Measurements from ENCODE around the gene CDH13. TPM values are rescaled to one million over a fixed set of nuclear protein-coding genes. Genes with fewer than 3 reads are reported as not detected.

CDH13 gene
- total RNA-seq, 1 experiment from 2014 or later: 2.1 TPM

- intact Hi-C loops (cut with micrococcal nuclease; ENCODE audit: unreplicated experiment): loop anchor here (10.0 kb wide), 1 partner anchor 1407 kb away; the partner anchor contains the start of gene HSD17B2
- TF ChIP-seq CTCF (conservative IDR thresholded peaks at IDR 0.05; ENCODE audit: low read depth, low read length) (no peak), EZH2 (IDR thresholded peaks at IDR 0.05; ENCODE audit: borderline replicate concordance, low read depth, low read length, poor library complexity, severe bottlenecking) (no peak)
- Histone ChIP-seq H3K36me3 (ENCODE audit: insufficient read depth, low read length, poor library complexity, severe bottlenecking) (no peaks in the 10 kb centered on the region), H3K4me3 (ENCODE audit: low read depth, low read length, poor library complexity, severe bottlenecking) (no peak overlapping the region), H3K4me1 (ENCODE audit: insufficient read depth, low read length, poor library complexity, severe bottlenecking) (no peaks in the 10 kb centered on the region), H3K9me3 (ENCODE audit: low read depth, low read length, poor library complexity, severe bottlenecking) (no peaks in the 10 kb centered on the region), H3K27ac (ENCODE audit: low read depth, low read length, poor library complexity, severe bottlenecking) (no peak overlapping the region), H3K27me3 (replicated peaks; ENCODE audit: insufficient read depth, low read depth, low read length, poor library complexity) (peaks cover 15% of the 10 kb centered on the region)
- CTCF ChIA-PET: no interaction called here
- DNase-seq (ENCODE audit: low spot score): no peak
- BruUV-seq (replicated peaks): no TSS peak
- POLR2A ChIA-PET (ENCODE audit: low non-redundant PET): no interaction called here
These were observed 814.7 kb downstream of the CDH13 start for GRCh38 chr16:83441517-83441916.

GRCh38 chr16:83443972-83444371 is 817.2 kb downstream of the CDH13 start:
- TF ChIP-seq CTCF (conservative IDR thresholded peaks at IDR 0.05; ENCODE audit: low read depth, low read length) (no peak), EZH2 (IDR thresholded peaks at IDR 0.05; ENCODE audit: borderline replicate concordance, low read depth, low read length, poor library complexity, severe bottlenecking) (no peak)
- Histone ChIP-seq H3K4me3 (ENCODE audit: low read depth, low read length, poor library complexity, severe bottlenecking) (no peak overlapping the region), H3K36me3 (ENCODE audit: insufficient read depth, low read length, poor library complexity, severe bottlenecking) (no peaks in the 10 kb centered on the region), H3K27ac (ENCODE audit: low read depth, low read length, poor library complexity, severe bottlenecking) (no peak overlapping the region), H3K9me3 (ENCODE audit: low read depth, low read length, poor library complexity, severe bottlenecking) (no peaks in the 10 kb centered on the region), H3K27me3 (replicated peaks; ENCODE audit: insufficient read depth, low read depth, low read length, poor library complexity) (peaks cover 8% of the 10 kb centered on the region), H3K4me1 (ENCODE audit: insufficient read depth, low read length, poor library complexity, severe bottlenecking) (no peaks in the 10 kb centered on the region)
- ChIA-PET CTCF (no interaction called here), POLR2A (ENCODE audit: low non-redundant PET) (no interaction called here)
- DNase-seq (ENCODE audit: low spot score): no peak
- BruUV-seq (replicated peaks): no TSS peak
- intact Hi-C loops (cut with micrococcal nuclease; ENCODE audit: unreplicated experiment): loop anchor here (10.0 kb wide), 1 partner anchor 1409 kb away; the partner anchor contains the start of gene HSD17B2

- H3K9me3 ChIP-seq (ENCODE audit: low read depth, low read length, poor library complexity, severe bottlenecking): no peaks in the 10 kb centered on the region
- peaks cover 5% of the 10 kb centered on the region for H3K27me3 ChIP-seq (replicated peaks; ENCODE audit: insufficient read depth, low read depth, low read length, poor library complexity)
- no peak overlapping the region for H3K27ac ChIP-seq (ENCODE audit: low read depth, low read length, poor library complexity, severe bottlenecking)
- no TSS peak for BruUV-seq (replicated peaks)
- intact Hi-C loops (cut with micrococcal nuclease; ENCODE audit: unreplicated experiment): loop anchor here (2.0 to 10.0 kb wide), 3 partner anchors 335 to 1413 kb away; partner anchors contain the start of gene HSD17B2
- no peaks in the 10 kb centered on the region for H3K36me3 ChIP-seq (ENCODE audit: insufficient read depth, low read length, poor library complexity, severe bottlenecking)
- ChIA-PET CTCF (no interaction called here), POLR2A (ENCODE audit: low non-redundant PET) (no interaction called here)
- no peak overlapping the region for H3K4me3 ChIP-seq (ENCODE audit: low read depth, low read length, poor library complexity, severe bottlenecking)
- H3K4me1 ChIP-seq (ENCODE audit: insufficient read depth, low read length, poor library complexity, severe bottlenecking): no peaks in the 10 kb centered on the region
- DNase-seq (ENCODE audit: low spot score): no peak
- TF ChIP-seq EZH2 (IDR thresholded peaks at IDR 0.05; ENCODE audit: borderline replicate concordance, low read depth, low read length, poor library complexity, severe bottlenecking) (no peak), CTCF (conservative IDR thresholded peaks at IDR 0.05; ENCODE audit: low read depth, low read length) (no peak)
These were observed 820.8 kb downstream of the CDH13 start for GRCh38 chr16:83447560-83447959.

Data from A673 (cell line).